Keratinocyte (primary cell): Measurements from ENCODE around the gene SOWAHA. TPM values are rescaled to one million over a fixed set of nuclear protein-coding genes. Genes with fewer than 3 reads are reported as not detected.

Experiments used
- DNase-seq: peaks from one replicate; pipeline ENCODE4 v3.0.0-alpha.2; 2011; ENCODE audit warnings: low read depth, missing footprints, low spot score
- FAIRE-seq: peaks from 2 replicates; lab custom pipeline; 2011; peaks lifted over from hg19 to GRCh38; lab: Jason Lieb, UNC
- H2AFZ ChIP-seq: 2 replicates; pipeline ENCODE4 v1.6.0; 2012; ENCODE audit warnings: low read length, control low read depth, inconsistent platforms; ENCODE audit not compliant: control insufficient read depth
- H3K27ac ChIP-seq: 2 replicates; pipeline ENCODE4 v1.5.1; 2011; ENCODE audit warnings: low read length; ENCODE audit not compliant: control insufficient read depth, insufficient read depth
- H3K27me3 ChIP-seq: 3 replicates; pipeline ENCODE4 v1.6.0; 2011; ENCODE audit warnings: low read length; ENCODE audit not compliant: control insufficient read depth, insufficient read depth; ENCODE audit errors: extremely low read depth
- H3K36me3 ChIP-seq, 2 experiments: 2 replicates in 1 of 2; 3 replicates in 1 of 2; pipeline ENCODE4 v1.5.1; 2011; ENCODE audit warnings: low read length in 2 of 2, mild to moderate bottlenecking in 1 of 2; ENCODE audit not compliant: control insufficient read depth in 2 of 2, insufficient read depth in 2 of 2; ENCODE audit errors: extremely low read depth in 1 of 2
- H3K4me1 ChIP-seq: 3 replicates; pipeline ENCODE4 v1.5.1; 2011; ENCODE audit warnings: low read length; ENCODE audit not compliant: control insufficient read depth, insufficient read depth; ENCODE audit errors: extremely low read depth
- H3K4me2 ChIP-seq: 3 replicates; pipeline ENCODE4 v1.6.0; 2011; ENCODE audit warnings: low read depth, low read length; ENCODE audit not compliant: control insufficient read depth, insufficient read depth; ENCODE audit errors: extremely low read depth
- H3K4me3 ChIP-seq, 3 experiments: fragments of 200-600 bp in 1 of 3; sonication (generic) in 1 of 3; 2 replicates in 2 of 3; 3 replicates in 1 of 3; pipeline ENCODE4 v1.5.1; 2011 to 2016; ENCODE audit warnings: low read length in 3 of 3, mild to moderate bottlenecking in 3 of 3, control low read depth in 2 of 3, inconsistent platforms in 1 of 3, low read depth in 1 of 3, mixed read lengths in 1 of 3, mixed run types in 1 of 3, moderate library complexity in 1 of 3; ENCODE audit not compliant: control insufficient read depth in 2 of 3, insufficient read depth in 2 of 3; ENCODE audit errors: extremely low read depth in 1 of 3
- H3K79me2 ChIP-seq: 2 replicates; pipeline ENCODE4 v1.6.0; 2012; ENCODE audit warnings: low read length; ENCODE audit not compliant: control insufficient read depth, insufficient read depth
- H3K9ac ChIP-seq: 3 replicates; pipeline ENCODE4 v1.6.0; 2011; ENCODE audit warnings: low read length; ENCODE audit not compliant: control insufficient read depth, insufficient read depth; ENCODE audit errors: extremely low read depth
- H3K9me1 ChIP-seq: 3 replicates; pipeline ENCODE4 v1.6.0; 2011; ENCODE audit warnings: low read length; ENCODE audit not compliant: control insufficient read depth, insufficient read depth; ENCODE audit errors: extremely low read depth
- H3K9me3 ChIP-seq: 2 replicates; pipeline ENCODE4 v1.5.1; 2012; ENCODE audit warnings: low read depth, low read length; ENCODE audit not compliant: control insufficient read depth
- H4K20me1 ChIP-seq: 3 replicates; pipeline ENCODE4 v1.6.0; 2011; ENCODE audit warnings: low read length; ENCODE audit not compliant: control insufficient read depth, insufficient read depth; ENCODE audit errors: extremely low read depth
- EZH2 ChIP-seq: IDR thresholded peaks from one replicate; pipeline ENCODE4 v1.6.1; 2012; ENCODE audit warnings: inconsistent platforms, mild to moderate bottlenecking, low read length, moderate library complexity
- dilution Hi-C: fragments of 300-500 bp; cut with MboI; formaldehyde crosslinking; loops from one replicate; pipeline ENCODE4 v1.7.0; 2020; ENCODE audit warnings: low sequenced_read_pairs; ENCODE audit not compliant: extremely low pct_ligation_motif_present
- polyA plus RNA-seq, 5 experiments: library from polyadenylated mRNA; depleted of rRNA in 3 of 5; stranded (reverse) in 3 of 5; stranded (forward) in 1 of 5; unstranded in 1 of 5; fragments of >200 nt; gene quantifications; 1 replicate in 1 of 5; 2 replicates in 3 of 5; 3 replicates in 1 of 5; pipeline versions ENCODE4 v1.2.1 to v1.2.3, GENCODE V29; 2011 to 2012; ENCODE audit warnings: missing spikeins in 2 of 5, low read depth in 1 of 5, low replicate concordance in 1 of 5
- TF ChIP-seq, protein P1 (sequence below), 3 experiments: IDR thresholded peaks in 1 of 3; conservative IDR thresholded peaks in 1 of 3; optimal IDR thresholded peaks in 1 of 3; 2 replicates in 2 of 3; 3 replicates in 1 of 3; pipeline versions ENCODE3 to v1.5.1; 2011; ENCODE audit warnings: low read length in 3 of 3, mild to moderate bottlenecking in 3 of 3, moderate library complexity in 2 of 3, control low read depth in 1 of 3, inconsistent platforms in 1 of 3; ENCODE audit not compliant: insufficient read depth in 2 of 3; ENCODE audit errors: extremely low read depth in 1 of 3

SOWAHA gene
- polyA plus RNA-seq, 1 donor (not counting 4 experiments of a cell fraction or from before 2014, with no cell fraction given) = not detected

DNA sequence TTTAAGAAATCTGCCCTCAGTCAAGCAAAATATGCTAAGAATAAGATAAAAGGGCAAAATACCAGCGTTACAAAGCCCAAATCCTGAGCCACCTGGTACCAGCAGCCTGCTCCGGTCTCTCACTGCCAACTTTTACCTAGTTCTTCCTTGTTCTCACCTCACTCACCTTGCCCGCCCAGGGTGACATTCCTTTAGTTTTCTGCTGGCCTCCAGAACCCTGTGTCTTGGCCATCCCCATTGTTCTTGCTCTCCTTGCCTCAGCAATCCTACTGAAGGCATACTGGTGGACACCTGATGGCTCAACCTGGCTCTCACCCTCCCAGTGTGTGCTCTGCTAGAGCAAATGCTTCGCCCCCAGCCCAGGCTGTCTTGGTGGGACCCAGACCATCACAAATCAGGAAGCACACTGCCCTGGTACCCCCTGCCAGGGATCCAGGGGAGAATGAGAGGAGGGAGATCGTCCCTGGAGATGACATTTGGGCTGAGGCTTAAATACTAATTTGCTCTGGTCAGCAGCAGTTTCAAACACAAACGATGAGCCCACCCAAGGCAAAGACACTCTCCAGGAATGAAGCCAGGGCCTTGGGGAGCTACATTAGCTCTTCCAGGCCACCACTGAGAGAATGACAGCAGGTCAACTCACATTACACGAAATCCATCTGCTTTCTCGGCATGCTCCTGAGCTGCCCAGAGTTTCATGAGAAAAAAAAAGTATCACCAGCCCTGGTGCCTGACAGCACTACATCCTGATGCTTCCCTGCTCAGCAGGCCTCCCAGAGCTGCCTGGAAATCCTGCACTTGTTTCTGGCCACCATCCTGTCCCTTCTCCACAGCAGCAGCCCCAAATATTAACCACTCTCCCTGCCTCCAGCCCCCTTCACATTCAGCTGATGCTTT, 23.9 kb upstream of the SOWAHA start:
- no peaks in the 10 kb centered on the region for H3K27me3 ChIP-seq
- no peak overlapping the region for H3K4me2 ChIP-seq
- no peaks in the 10 kb centered on the region for H3K9me1 ChIP-seq
- no peaks in the 10 kb centered on the region for H3K79me2 ChIP-seq
- no peak for TF ChIP-seq EZH2
- TF ChIP-seq, protein P1, sequence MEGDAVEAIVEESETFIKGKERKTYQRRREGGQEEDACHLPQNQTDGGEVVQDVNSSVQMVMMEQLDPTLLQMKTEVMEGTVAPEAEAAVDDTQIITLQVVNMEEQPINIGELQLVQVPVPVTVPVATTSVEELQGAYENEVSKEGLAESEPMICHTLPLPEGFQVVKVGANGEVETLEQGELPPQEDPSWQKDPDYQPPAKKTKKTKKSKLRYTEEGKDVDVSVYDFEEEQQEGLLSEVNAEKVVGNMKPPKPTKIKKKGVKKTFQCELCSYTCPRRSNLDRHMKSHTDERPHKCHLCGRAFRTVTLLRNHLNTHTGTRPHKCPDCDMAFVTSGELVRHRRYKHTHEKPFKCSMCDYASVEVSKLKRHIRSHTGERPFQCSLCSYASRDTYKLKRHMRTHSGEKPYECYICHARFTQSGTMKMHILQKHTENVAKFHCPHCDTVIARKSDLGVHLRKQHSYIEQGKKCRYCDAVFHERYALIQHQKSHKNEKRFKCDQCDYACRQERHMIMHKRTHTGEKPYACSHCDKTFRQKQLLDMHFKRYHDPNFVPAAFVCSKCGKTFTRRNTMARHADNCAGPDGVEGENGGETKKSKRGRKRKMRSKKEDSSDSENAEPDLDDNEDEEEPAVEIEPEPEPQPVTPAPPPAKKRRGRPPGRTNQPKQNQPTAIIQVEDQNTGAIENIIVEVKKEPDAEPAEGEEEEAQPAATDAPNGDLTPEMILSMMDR (optimal IDR thresholded peaks at IDR 0.05 in 1 of 3, IDR thresholded peaks at IDR 0.05 in 1 of 3, conservative IDR thresholded peaks at IDR 0.05 in 1 of 3; ENCODE audit: extremely low read depth in 1 of 3, insufficient read depth in 2 of 3, low read length in 3 of 3) = no peak
- no peak overlapping the region for H3K9ac ChIP-seq
- no peak overlapping the region for H3K4me3 ChIP-seq
- dilution Hi-C loops = no loop called here
- H3K36me3 ChIP-seq = no peaks in the 10 kb centered on the region
- H2AFZ ChIP-seq = no peak overlapping the region
- H4K20me1 ChIP-seq = no peaks in the 10 kb centered on the region
- no peaks in the 10 kb centered on the region for H3K9me3 ChIP-seq
- no peak overlapping the region for H3K27ac ChIP-seq
- H3K4me1 ChIP-seq = no peaks in the 10 kb centered on the region
- DNase-seq (no peak), FAIRE-seq (no peak)

DNA sequence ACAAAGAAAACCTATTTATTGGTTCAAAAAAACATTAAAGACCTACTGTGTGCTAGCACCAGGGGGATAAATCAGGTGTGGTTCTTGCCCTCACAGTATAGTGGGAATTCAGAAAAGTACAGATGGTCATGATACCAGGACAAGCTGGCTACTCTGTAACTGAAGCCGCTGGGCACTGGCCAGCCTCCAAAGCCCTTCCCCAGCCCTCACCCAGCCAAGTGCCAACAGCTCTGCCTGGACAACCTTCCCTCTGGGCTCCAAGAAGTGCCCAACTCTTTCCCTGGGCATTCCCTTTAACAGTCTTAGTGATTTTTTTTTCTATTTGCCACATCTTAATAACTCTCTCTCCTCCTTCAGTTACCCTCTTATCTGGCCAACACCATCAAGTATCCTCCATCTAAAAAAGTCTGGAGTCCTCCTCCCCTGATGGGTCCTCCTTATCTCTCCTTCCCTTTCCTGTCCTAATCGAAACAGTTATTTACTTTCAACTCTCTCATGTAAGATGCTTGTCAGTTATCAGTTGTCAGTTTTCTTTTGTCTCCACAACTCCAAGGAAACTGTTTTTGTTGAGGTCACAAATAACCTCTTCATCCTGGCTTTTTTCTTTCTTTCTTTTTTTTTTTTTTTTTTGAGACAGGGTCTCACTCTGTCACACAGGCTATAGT, 22.8 kb upstream of the SOWAHA start:
- Histone ChIP-seq H3K27me3 (no peaks in the 10 kb centered on the region), H3K4me2 (no peak overlapping the region), H2AFZ (no peak overlapping the region), H4K20me1 (no peaks in the 10 kb centered on the region), H3K9me3 (no peaks in the 10 kb centered on the region), H3K4me3 (no peak overlapping the region), H3K27ac (no peak overlapping the region), H3K4me1 (no peaks in the 10 kb centered on the region), H3K9me1 (no peaks in the 10 kb centered on the region), H3K36me3 (no peaks in the 10 kb centered on the region), H3K79me2 (no peaks in the 10 kb centered on the region), H3K9ac (no peak overlapping the region)
- DNase-seq (no peak), FAIRE-seq (no peak)
- no peak for TF ChIP-seq EZH2
- dilution Hi-C loops = no loop called here
